Calu3 (cell line): ENCODE measurements around the gene ZDHHC18. TPM values are rescaled to one million over a fixed set of nuclear protein-coding genes. Genes with fewer than 3 reads are reported as not detected.
"Not testable (repeated sequence)": the region's sequence is repeated elsewhere in the genome, so short reads cannot be mapped to it uniquely, and the experiment has no call there.

Source experiments
- BruUV-seq: library from RNA; stranded (reverse); fragments of 400-500 nt; replicated peaks from 2 replicates; lab custom pipeline; 2021; lab: Mats Ljungman, UMichigan
- CTCF ChIA-PET: fragments of 300-600 bp; sonication (Branson Sonifier 250); formaldehyde crosslinking; loops from one replicate; lab custom pipeline; 2022; ENCODE audit warnings: antibody characterized with exemption; lab: Charles Lee
- DNase-seq: peaks from one replicate; pipeline ENCODE4 v3.0.0; 2022
- H3K27ac Mint-ChIP-seq: one replicate; pipeline ENCODE4 v1.8.0; 2022; ENCODE audit warnings: mixed read lengths; ENCODE audit not compliant: unreplicated experiment
- H3K27me3 Mint-ChIP-seq: one replicate; pipeline ENCODE4 v1.8.0; 2022; ENCODE audit warnings: mixed read lengths; ENCODE audit not compliant: unreplicated experiment
- H3K36me3 Mint-ChIP-seq: one replicate; pipeline ENCODE4 v1.8.0; 2022; ENCODE audit warnings: mild to moderate bottlenecking, moderate library complexity, mixed read lengths; ENCODE audit not compliant: insufficient read depth, unreplicated experiment
- H3K4me1 Mint-ChIP-seq: one replicate; pipeline ENCODE4 v1.8.0; 2022; ENCODE audit warnings: mild to moderate bottlenecking, low read depth, mixed read lengths; ENCODE audit not compliant: unreplicated experiment
- H3K4me3 Mint-ChIP-seq: one replicate; pipeline ENCODE4 v1.8.0; 2022; ENCODE audit warnings: mild to moderate bottlenecking, low read depth, moderate library complexity, mixed read lengths; ENCODE audit not compliant: unreplicated experiment
- H3K9me3 Mint-ChIP-seq: one replicate; pipeline ENCODE4 v1.8.0; 2022; ENCODE audit warnings: low read depth, mixed read lengths; ENCODE audit not compliant: unreplicated experiment
- intact Hi-C: fragments of 100-400 bp; cut with micrococcal nuclease; formaldehyde crosslinking; loops from one replicate; pipeline ENCODE4 v1.10.0; 2022; ENCODE audit not compliant: unreplicated experiment
- total RNA-seq: library from RNA; stranded (reverse); gene quantifications from 2 replicates; pipeline ENCODE4 v1.2.3, GENCODE V29; 2022
- TF ChIP-seq, protein P1 (sequence below): fragments of 200-600 bp; IDR thresholded peaks from one replicate; pipeline ENCODE4 v1.8.0; 2022; ENCODE audit warnings: antibody characterized with exemption; ENCODE audit not compliant: unreplicated experiment

The ZDHHC18 gene
- total RNA-seq, 1 experiment from 2014 or later, result 21.8 TPM

DNA sequence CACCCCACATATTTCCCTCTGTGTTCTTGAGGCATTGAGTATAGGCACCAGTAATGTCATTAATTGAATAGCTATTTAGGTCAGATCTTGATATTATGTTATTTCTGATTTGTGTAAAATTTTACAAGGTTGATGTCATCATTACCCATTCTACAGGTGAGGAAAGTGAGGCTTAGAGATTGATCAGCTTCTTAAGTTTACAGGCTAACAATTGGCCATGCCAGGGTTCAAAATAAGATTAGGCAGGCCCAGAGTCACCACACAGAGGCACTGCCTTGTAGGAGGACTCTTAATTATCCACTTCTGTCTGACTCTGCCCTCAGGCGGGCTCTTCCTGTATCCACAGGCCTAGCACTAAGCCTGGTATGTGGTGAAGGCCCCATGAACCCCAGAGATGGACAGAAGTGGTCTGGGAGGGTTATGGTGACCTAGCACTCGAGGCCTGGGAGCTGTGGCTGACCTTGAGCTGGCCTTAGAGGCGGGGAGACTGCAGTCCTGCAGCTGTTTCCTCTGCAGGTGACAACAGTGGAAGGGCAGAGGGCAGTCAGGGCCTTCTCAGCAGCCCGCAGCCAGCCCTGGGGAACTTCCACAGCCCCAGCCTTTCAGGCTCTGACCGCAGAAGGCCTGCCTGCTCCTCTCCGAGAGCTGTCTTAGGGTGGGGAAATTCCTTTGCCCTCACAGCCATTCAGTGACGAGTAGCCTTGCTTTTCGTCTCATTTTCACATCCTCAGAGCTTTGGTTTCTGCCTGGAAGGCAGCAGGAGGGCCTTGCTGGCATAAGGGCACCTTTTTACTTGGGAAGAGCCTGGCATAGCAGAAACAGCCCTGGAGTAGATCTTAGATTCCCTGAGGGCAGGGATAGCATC lies 12.2 kb downstream of the ZDHHC18 start:
- BruUV-seq, result no TSS peak
- Mint-ChIP-seq H3K9me3 (no peaks in the 10 kb centered on the region), H3K36me3 (peaks cover 14% of the 10 kb centered on the region), H3K27me3 (no peaks in the 10 kb centered on the region), H3K27ac (no peak overlapping the region), H3K4me3 (no peak overlapping the region), H3K4me1 (no peaks in the 10 kb centered on the region)
- CTCF ChIA-PET, result no interaction called here
- intact Hi-C loops, result no loop called here
- TF ChIP-seq, protein P1, sequence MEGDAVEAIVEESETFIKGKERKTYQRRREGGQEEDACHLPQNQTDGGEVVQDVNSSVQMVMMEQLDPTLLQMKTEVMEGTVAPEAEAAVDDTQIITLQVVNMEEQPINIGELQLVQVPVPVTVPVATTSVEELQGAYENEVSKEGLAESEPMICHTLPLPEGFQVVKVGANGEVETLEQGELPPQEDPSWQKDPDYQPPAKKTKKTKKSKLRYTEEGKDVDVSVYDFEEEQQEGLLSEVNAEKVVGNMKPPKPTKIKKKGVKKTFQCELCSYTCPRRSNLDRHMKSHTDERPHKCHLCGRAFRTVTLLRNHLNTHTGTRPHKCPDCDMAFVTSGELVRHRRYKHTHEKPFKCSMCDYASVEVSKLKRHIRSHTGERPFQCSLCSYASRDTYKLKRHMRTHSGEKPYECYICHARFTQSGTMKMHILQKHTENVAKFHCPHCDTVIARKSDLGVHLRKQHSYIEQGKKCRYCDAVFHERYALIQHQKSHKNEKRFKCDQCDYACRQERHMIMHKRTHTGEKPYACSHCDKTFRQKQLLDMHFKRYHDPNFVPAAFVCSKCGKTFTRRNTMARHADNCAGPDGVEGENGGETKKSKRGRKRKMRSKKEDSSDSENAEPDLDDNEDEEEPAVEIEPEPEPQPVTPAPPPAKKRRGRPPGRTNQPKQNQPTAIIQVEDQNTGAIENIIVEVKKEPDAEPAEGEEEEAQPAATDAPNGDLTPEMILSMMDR, result no peak
- DNase-seq, result no peak

DNA sequence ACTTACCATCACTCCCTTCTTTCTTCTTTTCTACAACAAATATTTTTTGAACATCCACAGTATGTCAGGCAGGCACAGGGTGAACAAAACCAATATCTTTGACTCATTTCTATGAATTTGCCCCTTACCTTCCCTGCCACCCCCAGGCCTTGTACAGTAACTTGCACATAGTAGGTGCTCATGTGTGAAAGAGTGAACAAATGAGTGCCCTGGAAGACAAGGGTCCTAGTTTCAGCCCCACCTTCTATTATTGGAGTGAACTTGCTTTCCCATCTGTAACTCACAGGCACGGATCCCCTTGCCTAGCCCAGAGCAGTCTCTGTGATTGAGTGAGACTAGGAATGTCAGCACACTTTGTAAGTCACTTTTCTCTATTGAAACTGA lies 12.8 kb downstream of the ZDHHC18 start:
- Mint-ChIP-seq H3K27me3 (no peaks in the 10 kb centered on the region), H3K36me3 (peaks cover 14% of the 10 kb centered on the region), H3K4me1 (no peaks in the 10 kb centered on the region), H3K4me3 (no peak overlapping the region), H3K9me3 (no peaks in the 10 kb centered on the region), H3K27ac (no peak overlapping the region)
- no peak for DNase-seq
- no TSS peak for BruUV-seq
- intact Hi-C loops, result no loop called here
- CTCF ChIA-PET, result no interaction called here
- TF ChIP-seq, protein P1, result no peak

DNA sequence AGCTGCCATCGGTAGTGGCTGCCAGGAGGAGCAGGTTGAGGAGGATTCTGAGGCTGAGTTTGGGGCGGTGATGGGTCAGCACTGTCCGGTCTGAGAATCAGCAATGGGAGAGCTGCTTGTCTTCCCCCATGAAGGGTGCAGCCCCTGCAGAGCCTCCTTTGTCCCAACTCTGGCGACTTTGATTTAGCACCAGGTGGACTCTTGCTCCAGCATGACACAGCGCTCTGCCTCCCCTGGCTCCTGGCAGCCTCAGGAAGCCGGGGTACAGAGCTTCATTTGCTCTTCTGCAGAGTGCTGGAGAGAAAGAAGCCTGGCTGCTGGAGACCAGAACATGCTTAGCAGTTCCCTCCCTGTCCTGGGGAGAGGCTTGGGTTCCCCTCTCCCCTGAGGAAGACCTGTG lies 13.3 kb downstream of the ZDHHC18 start:
- CTCF ChIA-PET, result no interaction called here
- H3K27me3 Mint-ChIP-seq, result no peaks in the 10 kb centered on the region

DNA sequence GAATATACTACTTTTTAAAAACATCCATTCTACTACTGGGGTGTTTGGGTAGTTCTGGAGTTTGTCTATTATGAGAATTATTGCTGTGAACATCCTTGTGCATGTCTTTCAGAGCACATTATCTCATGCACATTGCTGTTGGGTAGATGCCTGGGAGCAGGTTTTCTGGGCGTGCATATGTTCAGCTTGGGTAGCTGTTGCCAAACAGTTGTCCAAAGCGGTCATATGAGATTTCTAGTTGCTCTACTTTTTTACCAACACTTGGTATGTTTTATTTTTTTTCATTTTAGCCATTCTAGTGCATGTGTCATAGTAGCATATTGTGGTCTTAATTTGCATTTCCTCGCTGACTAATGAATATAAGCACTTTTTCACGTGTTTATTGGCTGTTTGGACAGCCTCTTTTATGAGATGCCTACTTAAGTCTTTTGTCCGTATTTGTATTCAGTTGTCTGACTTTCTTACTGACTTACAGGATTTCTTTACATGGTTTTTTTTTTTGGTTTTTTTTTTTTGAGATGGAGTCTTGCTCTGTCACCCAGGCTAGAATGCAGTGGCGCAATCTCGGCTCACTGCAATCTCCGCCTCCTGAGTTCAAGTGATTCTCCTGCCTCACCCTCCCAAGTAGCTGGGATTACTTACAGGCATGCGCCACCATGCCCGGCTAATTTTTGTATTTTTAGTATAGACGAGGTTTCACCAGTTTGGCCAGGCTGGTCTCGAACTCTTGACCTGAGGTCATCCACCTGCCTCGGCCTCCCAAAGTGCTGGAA lies 18.1 kb downstream of the ZDHHC18 start:
- H3K4me1 Mint-ChIP-seq, result peaks cover 21% of the 10 kb centered on the region
- intact Hi-C loops, result no loop called here
- DNase-seq, result no peak
- peaks cover 8% of the 10 kb centered on the region for H3K36me3 Mint-ChIP-seq
- no TSS peak for BruUV-seq
- TF ChIP-seq, protein P1, result no peak
- no peaks in the 10 kb centered on the region for H3K27me3 Mint-ChIP-seq
- H3K9me3 Mint-ChIP-seq, result no peaks in the 10 kb centered on the region
- H3K4me3 Mint-ChIP-seq, result no peak overlapping the region
- CTCF ChIA-PET, result no interaction called here
- H3K27ac Mint-ChIP-seq, result no peak overlapping the region

More for the DNA sequence above, 13.3 kb downstream of the ZDHHC18 start:
- intact Hi-C loops, result no loop called here
- Mint-ChIP-seq H3K9me3 (no peaks in the 10 kb centered on the region), H3K27ac (no peak overlapping the region), H3K36me3 (peaks cover 10% of the 10 kb centered on the region), H3K4me3 (no peak overlapping the region), H3K4me1 (no peaks in the 10 kb centered on the region)
- TF ChIP-seq, protein P1, result no peak
- DNase-seq, result no peak
- no TSS peak for BruUV-seq

DNA sequence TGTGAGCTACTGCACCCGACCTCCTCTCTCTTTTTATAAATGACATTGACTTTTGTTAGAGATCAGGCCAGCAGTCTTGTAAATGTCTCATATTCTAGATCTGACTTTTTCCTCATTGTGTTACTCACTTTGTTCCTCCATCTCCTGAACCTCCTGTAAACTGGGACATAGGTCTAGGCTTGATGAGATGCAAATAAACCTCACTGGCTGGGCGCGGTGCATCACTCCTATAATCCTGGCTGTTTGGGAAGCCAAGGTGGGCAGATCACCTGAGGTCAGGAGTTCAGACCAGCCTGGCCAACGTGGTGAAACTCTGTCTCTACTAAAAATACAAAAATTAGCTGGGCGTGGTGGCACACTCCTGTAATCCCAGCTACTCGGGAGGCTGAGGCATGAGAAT lies 21.3 kb downstream of the ZDHHC18 start:
- H3K27me3 Mint-ChIP-seq, BruUV-seq, H3K9me3 Mint-ChIP-seq, H3K4me3 Mint-ChIP-seq, H3K36me3 Mint-ChIP-seq, DNase-seq, intact Hi-C loops: not testable (repeated sequence)
- peaks cover 27% of the 10 kb centered on the region for H3K4me1 Mint-ChIP-seq
- peak overlapping the region; percentile 25 for H3K27ac Mint-ChIP-seq
- CTCF ChIA-PET, result interaction anchor here (0.6 kb wide), 1 partner anchor 246 kb away, joined by 5 read pairs; no protein-coding TSS in a partner anchor
